NK-92 treated with Interleukin-12 subunit alpha and Interleukin-12 subunit beta, amount 100 ng/mL, for 24 hours (cell line): ENCODE measurements around the gene UBE2Z.
A peak's percentile ranks its signal among the peaks of the same experiment; 100 is the strongest.
"Not testable (repeated sequence)": the region's sequence is repeated elsewhere in the genome, so short reads cannot be mapped to it uniquely, and the experiment has no call there.

ENCODE experiments used
- DNase-seq: peaks from one replicate; lab custom pipeline; 2025; lab: John Stamatoyannopoulos, UW

Gene UBE2Z

GRCh38 chr17:48904428-48904827 is 3.8 kb upstream of the UBE2Z start:
- no peak for DNase-seq

GRCh38 chr17:48905987-48906515 is 2.2 kb upstream of the UBE2Z start:
- DNase-seq: no peak

DNA sequence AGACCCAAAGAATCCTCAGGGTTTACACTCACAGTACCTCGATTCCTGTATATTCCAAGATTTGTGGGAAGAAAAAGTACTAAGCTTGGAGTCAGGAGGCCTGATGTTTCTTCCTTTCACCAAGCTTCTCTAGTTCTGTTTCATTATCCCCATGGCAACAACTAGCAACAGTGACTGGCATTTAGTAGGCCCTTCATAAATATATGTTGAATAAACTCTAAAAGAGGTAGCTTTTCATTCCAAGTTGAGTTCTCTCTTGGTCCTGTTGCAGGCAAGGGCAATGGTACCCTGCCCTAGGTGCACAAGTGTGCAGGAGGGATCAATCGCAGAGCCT is 527 bp upstream of the UBE2Z start:
- no peak for DNase-seq

DNA sequence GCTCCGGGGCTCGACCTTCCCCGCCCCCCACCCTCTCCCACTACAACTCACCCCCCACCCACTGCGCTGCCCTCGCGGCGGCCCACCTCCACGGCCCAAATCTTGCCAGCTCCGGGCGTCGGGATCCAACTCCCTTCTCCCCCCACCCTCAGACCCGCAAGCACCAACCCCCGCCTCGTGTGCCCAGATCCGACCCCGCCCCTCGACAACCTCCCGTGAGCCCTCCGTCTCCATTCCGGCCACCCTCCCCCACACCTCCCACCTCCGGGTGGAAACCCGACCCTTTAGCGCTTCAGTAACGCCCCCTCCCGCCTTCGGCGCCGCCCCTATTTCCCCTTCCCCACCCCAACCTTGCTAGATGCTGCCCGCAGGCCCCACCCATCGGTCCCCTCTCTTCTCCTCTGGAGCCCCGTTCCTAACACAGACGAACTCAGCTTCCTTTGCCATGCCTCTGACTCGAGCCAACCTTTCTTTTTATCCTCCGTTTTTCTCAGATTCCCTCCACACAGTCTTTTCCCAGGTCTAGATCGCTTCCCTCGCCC is 717 bp downstream of the UBE2Z start:
- DNase-seq: peak; percentile 93

- no peak for DNase-seq
Observed at GRCh38 chr17:48909783-48910182, 1.6 kb downstream of the UBE2Z start.

GRCh38 chr17:48910370-48910769 is 2.2 kb downstream of the UBE2Z start:
- DNase-seq: no peak

GRCh38 chr17:48912476-48912875 is 4.3 kb downstream of the UBE2Z start:
- DNase-seq: no peak

GRCh38 chr17:48915459-48916282 is 7.5 kb downstream of the UBE2Z start:
- peak; percentile 46 for DNase-seq

DNA sequence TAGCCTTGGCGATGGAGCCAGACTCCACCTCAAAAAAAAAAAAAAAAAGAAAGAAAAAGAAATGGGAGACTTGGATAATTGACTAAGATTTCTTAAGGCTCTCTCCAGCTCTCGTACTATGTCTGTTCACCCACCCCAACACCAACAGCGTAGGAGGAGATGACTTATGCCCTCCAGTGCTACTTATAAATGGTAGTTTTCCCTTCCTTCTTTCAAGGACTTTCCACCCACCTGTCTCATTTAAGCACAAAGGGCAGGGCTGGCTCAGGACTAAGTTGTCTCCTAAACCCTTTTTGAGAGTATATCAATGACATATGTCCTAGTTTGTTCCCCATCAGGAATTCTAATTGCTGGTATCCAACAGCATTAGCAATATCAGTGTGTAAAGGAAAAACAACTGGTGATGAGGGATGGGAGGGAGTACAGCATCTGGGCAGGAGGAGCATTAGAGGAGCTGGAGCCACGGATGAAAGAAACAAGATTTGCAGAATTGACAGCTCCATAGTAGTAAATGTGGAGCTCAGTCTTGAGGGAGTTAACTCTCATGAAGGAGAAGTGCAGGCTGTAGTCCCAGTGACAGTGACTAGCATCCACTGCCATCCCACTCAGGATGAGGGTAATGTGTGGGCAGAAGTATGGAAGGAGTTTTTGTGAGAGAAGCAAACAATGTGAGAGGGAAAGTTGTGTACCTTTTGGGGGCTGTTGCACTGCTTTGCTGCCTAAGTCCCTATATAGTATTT is 17.2 kb downstream of the UBE2Z start:
- DNase-seq: no peak

- DNase-seq: no peak
Observed at GRCh38 chr17:48925991-48926342, 17.8 kb downstream of the UBE2Z start.

DNA sequence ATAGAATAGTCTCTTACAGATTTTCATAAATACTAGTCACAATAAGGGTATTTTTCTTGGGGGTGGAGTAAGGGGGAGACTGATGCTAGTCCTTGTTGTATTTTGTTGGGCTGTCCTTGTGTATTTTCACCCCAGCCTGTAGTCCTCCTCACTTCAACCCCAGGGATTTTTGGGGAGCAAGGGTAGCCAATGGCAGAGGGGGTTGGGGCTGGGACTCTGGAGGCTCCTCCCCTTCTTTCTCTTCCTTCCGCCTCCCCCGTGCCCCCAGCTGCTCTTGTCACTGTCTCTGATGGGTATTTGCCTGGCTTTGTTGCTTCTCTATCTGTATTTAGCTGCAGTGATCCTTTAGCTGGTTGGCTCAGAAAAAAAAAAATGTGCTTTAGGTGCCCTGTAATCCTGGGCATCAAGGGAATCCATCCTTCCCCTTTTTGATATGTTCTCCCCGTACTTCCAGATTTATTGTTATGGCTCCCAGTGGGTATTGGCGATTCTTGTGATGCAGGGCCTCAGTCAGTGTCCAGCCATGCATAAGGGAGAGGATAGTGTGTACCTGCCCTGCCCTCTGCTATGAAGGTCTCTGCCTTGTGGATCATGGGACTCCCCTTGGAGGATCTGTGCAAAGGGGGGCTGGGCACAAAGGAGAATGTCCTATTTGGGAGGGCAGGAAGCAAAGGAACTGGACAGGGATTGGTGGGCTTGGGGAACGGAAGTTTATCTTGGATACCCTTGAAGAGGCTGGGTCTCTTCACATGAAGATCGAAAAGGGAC is 20.0 kb downstream of the UBE2Z start:
- DNase-seq: no peak

DNA sequence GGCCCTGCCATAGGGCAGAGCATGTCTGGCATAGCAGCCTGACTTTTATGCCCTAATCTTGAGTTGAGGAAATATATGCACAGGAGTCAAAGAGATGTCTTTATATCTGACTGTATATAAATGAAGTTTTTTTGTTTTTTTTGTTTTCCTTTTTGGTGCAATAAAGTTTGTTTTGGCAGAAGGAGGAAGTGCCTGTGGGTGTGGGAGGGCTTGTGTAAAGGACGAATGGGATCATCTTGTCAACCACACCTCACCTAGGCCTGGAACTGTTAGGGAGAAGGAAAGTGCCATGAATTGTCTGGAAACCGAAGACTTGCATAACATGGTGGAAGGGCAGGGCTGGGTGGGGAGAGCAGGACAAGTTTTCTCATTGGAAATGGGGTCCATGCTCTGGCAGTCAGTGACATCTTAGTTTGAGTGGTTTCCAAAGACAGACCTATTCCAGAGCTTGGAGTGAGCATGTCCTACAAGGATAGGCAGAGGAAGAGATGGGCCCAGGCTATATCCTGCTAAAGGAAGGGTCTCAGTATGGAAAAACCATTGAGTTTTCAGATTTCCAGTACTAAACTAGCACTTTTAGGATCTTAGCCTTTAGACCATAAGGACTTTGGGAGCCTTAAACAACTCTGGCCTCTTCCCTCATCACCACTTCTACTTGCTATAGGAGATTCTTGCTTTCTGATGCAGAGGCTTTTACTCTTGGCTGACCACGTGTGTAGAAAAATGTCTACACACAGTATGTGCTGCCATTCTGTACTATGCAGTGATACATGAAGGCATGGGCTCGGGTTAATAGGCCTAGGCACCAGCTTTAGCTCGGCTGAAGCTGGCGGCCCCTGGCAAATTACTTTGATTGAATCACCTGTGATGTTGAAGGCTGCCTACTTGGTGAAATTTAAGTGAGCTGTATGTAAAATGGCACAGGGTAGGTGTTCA is 20.9 kb downstream of the UBE2Z start:
- no peak for DNase-seq

DNA sequence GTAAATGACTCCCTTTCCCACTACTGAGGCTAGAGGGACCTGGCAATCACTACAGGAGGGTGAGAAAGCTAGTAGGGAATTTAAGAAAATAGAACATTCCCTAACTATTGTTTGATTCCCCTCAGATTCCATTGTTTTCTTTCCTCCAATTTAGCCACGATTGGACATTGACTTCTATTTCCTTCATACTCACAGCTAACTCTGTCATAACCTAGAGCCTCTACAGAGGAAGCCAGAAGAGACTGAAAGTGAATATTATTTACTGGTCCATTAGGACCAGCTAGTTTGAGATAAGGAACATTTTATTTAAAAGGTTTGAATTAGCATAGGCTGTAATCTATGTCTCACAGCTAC is 21.6 kb downstream of the UBE2Z start:
- no peak for DNase-seq

DNA sequence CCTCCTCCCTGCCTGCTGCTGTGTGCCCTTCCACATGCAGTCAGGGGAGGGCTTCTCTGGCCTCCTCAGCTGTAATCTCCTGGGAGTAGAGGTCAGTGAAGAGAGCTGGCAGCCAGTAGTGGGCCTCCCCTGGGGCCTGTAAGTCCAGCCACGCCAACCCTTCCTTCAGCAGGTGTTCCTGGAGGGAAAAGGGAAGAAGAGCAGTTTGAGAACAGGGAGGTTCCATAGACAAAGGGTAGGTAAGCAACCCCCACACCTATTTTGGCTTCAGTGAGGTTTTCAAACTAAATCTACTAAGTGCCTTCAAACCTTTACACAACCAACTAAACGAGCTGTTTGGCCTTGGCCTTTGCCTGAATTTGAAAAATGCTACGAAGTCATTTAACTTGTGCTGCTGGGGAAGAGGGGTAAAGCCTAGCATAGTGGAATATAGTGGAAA is 22.2 kb downstream of the UBE2Z start:
- no peak for DNase-seq

DNA sequence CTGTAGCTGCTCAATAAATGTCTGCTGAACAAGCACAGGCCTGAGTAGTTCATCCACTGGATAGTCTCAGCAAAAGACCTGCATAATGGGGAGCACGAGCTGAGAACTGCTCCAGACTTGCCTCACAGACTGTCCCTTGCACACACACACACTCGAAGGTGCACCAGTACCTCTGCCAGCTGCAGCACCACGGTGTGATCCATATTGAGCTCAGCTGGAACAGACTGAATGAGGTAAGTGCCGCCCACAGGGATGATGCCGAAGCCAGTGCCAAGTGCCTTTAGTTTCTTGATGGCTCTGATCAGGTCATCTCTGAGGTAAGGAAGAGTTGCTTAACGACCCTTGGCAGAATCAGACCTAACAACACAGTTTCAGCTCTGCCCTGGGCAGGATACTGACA is 24.8 kb downstream of the UBE2Z start:
- no peak for DNase-seq

DNA sequence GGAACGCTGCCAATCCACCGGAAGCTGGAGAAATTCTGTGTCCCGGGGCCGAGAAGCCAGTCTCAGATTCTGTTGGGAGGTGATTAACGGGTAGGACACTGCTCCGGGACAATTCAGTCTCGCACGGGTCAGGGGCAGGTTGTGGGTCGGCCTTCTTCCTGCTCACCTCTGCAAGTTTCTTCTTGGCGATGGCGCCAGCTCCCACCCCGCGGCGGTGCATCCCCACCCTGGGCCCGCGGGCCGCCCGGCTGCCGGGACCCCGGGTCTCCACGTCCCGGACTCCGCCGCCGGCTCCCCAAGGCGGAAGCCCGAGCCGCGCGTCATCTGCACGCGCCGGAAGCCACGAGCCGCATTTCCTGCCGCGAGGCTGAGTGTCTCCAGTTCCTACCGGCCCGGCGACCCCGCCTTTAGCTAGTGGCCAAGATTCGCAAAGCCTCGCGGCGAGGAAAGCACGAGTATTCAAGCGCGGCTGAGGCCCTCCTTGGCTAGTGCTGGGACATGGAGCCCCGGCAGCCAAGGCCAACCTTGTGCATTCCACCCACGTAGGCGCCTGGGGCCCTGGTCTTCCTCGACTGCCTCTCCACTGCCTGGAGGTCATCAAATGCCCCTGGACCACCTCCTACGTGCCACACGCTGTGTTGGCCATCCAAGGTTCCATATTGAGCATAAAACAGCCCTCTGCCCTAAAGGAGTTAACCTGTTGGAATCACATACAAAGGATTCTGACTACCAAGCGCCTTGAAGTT is 36.5 kb downstream of the UBE2Z start, which contains the start of gene SNF8:
TSS of gene SNF8 (minus strand) at position 328 of the 746 bp plus-strand sequence. CDS start at position 220, 108 bp downstream.
- peak; percentile 81 for DNase-seq

GRCh38 chr17:48945261-48945651 is 37.0 kb downstream of the UBE2Z start:
- DNase-seq: not testable (repeated sequence)

DNA sequence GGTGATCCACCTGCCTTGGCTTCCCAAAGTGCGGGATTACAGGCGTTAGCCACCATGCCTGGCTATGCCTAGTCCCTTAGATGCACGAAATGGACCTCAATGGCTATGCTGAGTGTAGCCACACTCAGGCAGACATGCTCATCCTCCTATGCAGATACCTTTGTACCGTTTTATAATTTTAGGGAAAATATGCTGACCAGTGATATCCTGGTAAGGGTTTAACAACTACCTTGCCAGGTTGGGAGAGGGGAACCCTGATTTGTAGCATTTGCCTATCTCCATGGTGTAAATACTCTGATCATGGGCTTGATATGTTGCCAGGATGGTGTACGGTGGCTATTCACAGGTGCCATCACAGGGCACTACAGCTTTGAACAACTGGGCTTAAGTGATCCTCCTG is 43.4 kb downstream of the UBE2Z start:
- no peak for DNase-seq

- DNase-seq: no peak
Observed at GRCh38 chr17:48952904-48953303, 44.7 kb downstream of the UBE2Z start.

- no peak for DNase-seq
Observed at GRCh38 chr17:48954300-48954755, 46.1 kb downstream of the UBE2Z start.
